HG02981 (cell line): Measurements from ENCODE around the gene FLNB.

Source experiments
- ATAC-seq: cut with Tn5 transposase; IDR thresholded peaks from one replicate; pipeline ENCODE4 v1.9.1; 2021; ENCODE audit warnings: mild to moderate bottlenecking, moderate library complexity; ENCODE audit not compliant: unreplicated experiment

The FLNB gene

GRCh38 chr3:58072763-58073130 is 64.5 kb downstream of the FLNB start:
- no peak for ATAC-seq

- ATAC-seq = no peak
These were observed 65.3 kb downstream of the FLNB start for GRCh38 chr3:58073301-58074108.

GRCh38 chr3:58074116-58074715 is 66.0 kb downstream of the FLNB start:
- no peak for ATAC-seq

- ATAC-seq = no peak
These were observed 66.8 kb downstream of the FLNB start for GRCh38 chr3:58074997-58075396.

- ATAC-seq = no peak
These were observed 69.5 kb downstream of the FLNB start for GRCh38 chr3:58077596-58078285.

- ATAC-seq = no peak
These were observed 70.4 kb downstream of the FLNB start for GRCh38 chr3:58078610-58079009.

- no peak for ATAC-seq
These were observed 71.6 kb downstream of the FLNB start for GRCh38 chr3:58079773-58080172.

- no peak for ATAC-seq
These were observed 73.8 kb downstream of the FLNB start for GRCh38 chr3:58082047-58082446.

- ATAC-seq = no peak
These were observed 75.9 kb downstream of the FLNB start for GRCh38 chr3:58084166-58084565.

GRCh38 chr3:58084788-58085543 is 76.7 kb downstream of the FLNB start:
- ATAC-seq = peak; percentile 67

- ATAC-seq = peak; percentile 17
These were observed 77.4 kb downstream of the FLNB start for GRCh38 chr3:58085616-58086015.

- ATAC-seq = no peak
These were observed 80.3 kb downstream of the FLNB start for GRCh38 chr3:58088501-58088900.

GRCh38 chr3:58090351-58090750 is 82.1 kb downstream of the FLNB start:
- no peak for ATAC-seq

GRCh38 chr3:58092521-58092920 is 84.3 kb downstream of the FLNB start:
- no peak for ATAC-seq

- ATAC-seq = no peak
These were observed 85.5 kb downstream of the FLNB start for GRCh38 chr3:58093574-58094195.

GRCh38 chr3:58094657-58095056 is 86.4 kb downstream of the FLNB start:
- no peak for ATAC-seq

GRCh38 chr3:58095603-58096138 is 87.4 kb downstream of the FLNB start:
- ATAC-seq = no peak

- ATAC-seq = no peak
These were observed 90.3 kb downstream of the FLNB start for GRCh38 chr3:58098531-58098930.

GRCh38 chr3:58099865-58100264 is 91.6 kb downstream of the FLNB start:
- no peak for ATAC-seq

- no peak for ATAC-seq
These were observed 93.5 kb downstream of the FLNB start for GRCh38 chr3:58101499-58102389.
